ENCODE results near the gene DNAH2.

DNAH2 gene

DNA sequence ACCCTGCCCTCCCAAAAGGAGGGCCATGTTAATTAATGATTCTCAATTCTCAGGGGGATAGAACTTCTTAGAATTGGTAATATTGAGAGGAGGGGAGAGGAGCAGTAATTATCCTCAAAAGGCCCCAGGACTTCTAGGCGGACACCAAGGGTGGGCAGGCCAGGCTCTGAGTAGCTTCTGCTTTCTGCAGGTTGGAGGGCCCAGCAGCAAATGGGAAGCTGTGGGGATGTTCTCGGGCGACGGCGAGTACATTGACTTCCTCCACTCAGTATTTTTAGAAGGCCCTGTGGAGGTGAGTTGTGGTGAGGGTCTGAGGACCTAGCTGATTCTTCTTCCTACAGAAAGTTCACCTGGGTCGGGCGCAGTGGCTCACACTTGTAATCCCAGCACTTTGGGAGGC is 57.5 kb downstream of the DNAH2 start:
- WGBS, 2 experiments: 88 to 94% methylated on average over 7 of the region's 7 CpGs
- no peaks in the 10 kb centered on the region for H3K36me3 ChIP-seq (ENCODE audit: control insufficient read depth, insufficient read depth, low read length)
- H3K9me3 ChIP-seq (ENCODE audit: control insufficient read depth, low read length): no peaks in the 10 kb centered on the region
- H3K27me3 ChIP-seq (ENCODE audit: control insufficient read depth, insufficient read depth, low read length, poor library complexity, severe bottlenecking): no peaks in the 10 kb centered on the region
- no peak overlapping the region for H3K27ac ChIP-seq (ENCODE audit: insufficient read depth, low read depth, low read length, poor library complexity, severe bottlenecking)
- no peak overlapping the region for H3K4me3 ChIP-seq (ENCODE audit: insufficient read depth, low read depth, low read length)
- no peaks in the 10 kb centered on the region for H3K4me1 ChIP-seq (ENCODE audit: control insufficient read depth, insufficient read depth, low read length)

DNA sequence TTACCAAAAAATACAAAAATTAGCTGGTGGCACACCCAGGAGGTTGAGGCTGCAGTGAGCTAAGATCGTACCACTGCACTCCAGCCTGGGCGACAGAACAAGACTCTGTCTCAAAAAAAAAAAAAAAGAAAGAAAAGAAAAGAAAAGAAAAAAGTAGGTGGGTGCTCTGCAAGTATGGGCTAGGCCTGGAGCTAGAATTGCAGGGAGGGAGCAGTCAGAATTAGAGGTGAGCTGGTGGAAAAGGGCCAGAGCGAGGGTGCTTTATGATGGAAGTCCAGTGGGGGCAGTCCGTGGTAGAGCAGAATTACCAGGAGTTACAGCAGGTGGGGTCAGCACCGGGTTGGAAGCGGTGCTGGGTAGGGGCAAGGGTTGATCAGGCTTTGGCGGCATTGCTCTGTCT is 59.5 kb downstream of the DNAH2 start:
- Histone ChIP-seq H3K27ac (ENCODE audit: insufficient read depth, low read depth, low read length, poor library complexity, severe bottlenecking) (no peak overlapping the region), H3K9me3 (ENCODE audit: control insufficient read depth, low read length) (no peaks in the 10 kb centered on the region), H3K4me1 (ENCODE audit: control insufficient read depth, insufficient read depth, low read length) (no peaks in the 10 kb centered on the region), H3K4me3 (ENCODE audit: insufficient read depth, low read depth, low read length) (no peak overlapping the region), H3K27me3 (ENCODE audit: control insufficient read depth, insufficient read depth, low read length, poor library complexity, severe bottlenecking) (no peaks in the 10 kb centered on the region), H3K36me3 (ENCODE audit: control insufficient read depth, insufficient read depth, low read length) (no peaks in the 10 kb centered on the region)
- WGBS, 2 experiments: 83 to 85% methylated on average over 7 of the region's 7 CpGs

DNA sequence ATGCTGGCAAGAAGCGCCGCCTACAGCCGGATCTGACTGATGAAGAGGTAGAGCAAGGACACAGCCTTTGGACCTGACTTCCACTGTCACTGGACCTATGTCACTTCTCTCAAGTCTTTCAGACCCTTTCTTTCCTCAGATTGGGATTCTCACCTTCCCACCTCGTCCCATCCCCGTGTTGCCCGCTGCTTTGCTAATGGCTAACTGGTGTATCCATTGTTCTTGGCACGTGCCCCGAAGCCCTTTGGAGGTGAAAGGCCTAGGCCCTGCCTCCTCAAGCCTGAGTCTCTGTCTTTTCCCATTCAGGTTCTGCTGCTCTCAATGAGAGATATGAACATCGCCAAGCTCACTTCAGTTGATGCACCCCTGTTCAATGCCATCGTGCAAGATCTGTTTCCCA is 63.2 kb downstream of the DNAH2 start:
- Histone ChIP-seq H3K9me3 (ENCODE audit: control insufficient read depth, low read length) (no peaks in the 10 kb centered on the region), H3K27ac (ENCODE audit: insufficient read depth, low read depth, low read length, poor library complexity, severe bottlenecking) (no peak overlapping the region), H3K4me3 (ENCODE audit: insufficient read depth, low read depth, low read length) (no peak overlapping the region), H3K4me1 (ENCODE audit: control insufficient read depth, insufficient read depth, low read length) (no peaks in the 10 kb centered on the region), H3K27me3 (ENCODE audit: control insufficient read depth, insufficient read depth, low read length, poor library complexity, severe bottlenecking) (no peaks in the 10 kb centered on the region), H3K36me3 (ENCODE audit: control insufficient read depth, insufficient read depth, low read length) (no peaks in the 10 kb centered on the region)
- WGBS, 2 experiments: 90 to 91% methylated on average over 10 of the region's 10 CpGs

DNA sequence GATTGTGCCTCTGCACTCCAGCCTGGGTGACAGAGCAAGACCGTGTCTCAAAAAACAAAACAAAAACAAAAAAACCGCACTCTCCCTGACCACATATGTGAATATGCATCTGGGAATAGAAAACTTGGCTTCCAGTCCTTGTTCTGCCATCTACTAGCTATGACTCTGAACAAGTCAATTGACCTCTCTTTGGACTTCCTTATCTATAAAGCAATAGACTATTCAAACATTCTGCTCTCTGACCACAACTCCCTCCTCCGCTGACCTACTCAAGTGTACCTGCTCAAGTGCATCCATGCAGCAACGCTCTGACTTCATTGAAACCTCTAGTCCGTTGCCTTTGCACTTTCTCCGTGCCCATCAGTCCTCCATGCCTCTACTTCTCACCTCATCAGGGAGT is 63.9 kb downstream of the DNAH2 start:
- WGBS, 2 experiments: 88 to 91% methylated on average over 6 of the region's 6 CpGs

DNA sequence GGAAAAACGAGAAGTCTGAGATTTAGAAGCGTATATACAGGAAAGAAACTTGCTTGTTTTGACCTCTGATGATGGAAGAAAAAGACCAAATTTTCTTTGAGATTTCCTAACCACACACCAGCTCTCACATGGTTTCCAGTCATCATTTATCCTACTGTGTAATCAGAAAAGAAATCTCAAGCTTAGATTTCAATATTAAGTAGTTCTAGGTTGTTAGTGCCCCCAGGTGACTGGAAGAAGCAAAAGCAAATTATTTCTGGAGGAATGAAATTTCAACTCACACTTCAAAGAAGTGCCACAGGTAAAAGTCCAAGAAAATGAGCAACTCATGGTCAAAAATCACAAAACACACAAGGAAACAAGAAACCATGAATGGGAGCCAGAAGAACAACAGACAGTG is 64.7 kb downstream of the DNAH2 start:
- Histone ChIP-seq H3K27ac (ENCODE audit: insufficient read depth, low read depth, low read length, poor library complexity, severe bottlenecking) (no peak overlapping the region), H3K36me3 (ENCODE audit: control insufficient read depth, insufficient read depth, low read length) (no peaks in the 10 kb centered on the region), H3K4me1 (ENCODE audit: control insufficient read depth, insufficient read depth, low read length) (no peaks in the 10 kb centered on the region), H3K4me3 (ENCODE audit: insufficient read depth, low read depth, low read length) (no peak overlapping the region), H3K27me3 (ENCODE audit: control insufficient read depth, insufficient read depth, low read length, poor library complexity, severe bottlenecking) (no peaks in the 10 kb centered on the region), H3K9me3 (ENCODE audit: control insufficient read depth, low read length) (no peaks in the 10 kb centered on the region)
- WGBS, 2 experiments: 86 to 96% methylated on average over 2 of the region's 2 CpGs

More for the DNA sequence above, 63.9 kb downstream of the DNAH2 start:
- Histone ChIP-seq H3K9me3 (ENCODE audit: control insufficient read depth, low read length) (no peaks in the 10 kb centered on the region), H3K4me3 (ENCODE audit: insufficient read depth, low read depth, low read length) (no peak overlapping the region), H3K27me3 (ENCODE audit: control insufficient read depth, insufficient read depth, low read length, poor library complexity, severe bottlenecking) (no peaks in the 10 kb centered on the region), H3K36me3 (ENCODE audit: control insufficient read depth, insufficient read depth, low read length) (no peaks in the 10 kb centered on the region), H3K27ac (ENCODE audit: insufficient read depth, low read depth, low read length, poor library complexity, severe bottlenecking) (no peak overlapping the region), H3K4me1 (ENCODE audit: control insufficient read depth, insufficient read depth, low read length) (no peaks in the 10 kb centered on the region)

DNA sequence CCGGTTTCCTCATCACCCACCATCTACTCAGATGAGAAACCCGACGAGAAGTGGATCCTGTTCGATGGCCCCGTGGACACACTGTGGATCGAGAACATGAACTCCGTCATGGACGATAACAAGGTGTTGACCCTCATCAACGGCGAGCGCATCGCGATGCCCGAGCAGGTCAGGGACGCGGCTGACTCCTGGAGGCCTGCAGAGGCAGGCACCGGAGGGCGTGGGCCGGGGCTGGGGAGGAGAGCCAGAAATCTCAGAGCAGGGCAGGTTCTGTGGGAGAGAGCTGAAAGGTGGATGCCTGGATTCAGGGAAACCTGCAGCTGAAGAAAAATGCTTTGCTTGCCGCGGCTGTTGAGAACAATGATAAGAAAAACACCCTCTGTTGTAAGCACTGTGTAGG is 69.3 kb downstream of the DNAH2 start:
- H3K4me1 ChIP-seq (ENCODE audit: control insufficient read depth, insufficient read depth, low read length): no peaks in the 10 kb centered on the region
- no peaks in the 10 kb centered on the region for H3K27me3 ChIP-seq (ENCODE audit: control insufficient read depth, insufficient read depth, low read length, poor library complexity, severe bottlenecking)
- H3K27ac ChIP-seq (ENCODE audit: insufficient read depth, low read depth, low read length, poor library complexity, severe bottlenecking): no peak overlapping the region
- H3K9me3 ChIP-seq (ENCODE audit: control insufficient read depth, low read length): no peaks in the 10 kb centered on the region
- H3K4me3 ChIP-seq (ENCODE audit: insufficient read depth, low read depth, low read length): no peak overlapping the region
- 92 to 94% methylated on average over 21 of the region's 21 CpGs for WGBS, 2 experiments
- H3K36me3 ChIP-seq (ENCODE audit: control insufficient read depth, insufficient read depth, low read length): no peaks in the 10 kb centered on the region

DNA sequence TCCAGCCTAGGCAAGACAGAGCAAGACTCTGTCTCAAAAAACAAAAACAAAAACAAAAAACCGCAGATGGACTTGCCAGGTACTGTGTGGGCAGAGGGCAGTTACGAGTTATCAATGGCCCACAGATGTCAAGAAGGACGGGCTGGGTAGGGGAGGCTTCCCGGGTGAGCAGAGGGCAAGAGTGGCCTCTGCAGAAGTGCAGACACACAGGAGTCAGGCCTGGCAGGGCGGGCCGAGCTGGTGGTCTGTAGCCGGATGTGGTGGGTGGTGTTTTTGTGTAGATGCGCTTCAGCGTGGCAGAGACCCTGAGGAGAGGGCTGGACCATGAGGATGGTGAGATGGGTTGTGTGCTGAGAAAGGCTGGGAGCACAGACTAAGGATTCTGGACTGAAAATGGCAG is 71.6 kb downstream of the DNAH2 start:
- WGBS, 2 experiments: 75 to 77% methylated on average over 9 of the region's 9 CpGs
- Histone ChIP-seq H3K9me3 (ENCODE audit: control insufficient read depth, low read length) (no peaks in the 10 kb centered on the region), H3K4me3 (ENCODE audit: insufficient read depth, low read depth, low read length) (no peak overlapping the region), H3K27ac (ENCODE audit: insufficient read depth, low read depth, low read length, poor library complexity, severe bottlenecking) (no peak overlapping the region), H3K36me3 (ENCODE audit: control insufficient read depth, insufficient read depth, low read length) (no peaks in the 10 kb centered on the region), H3K4me1 (ENCODE audit: control insufficient read depth, insufficient read depth, low read length) (no peaks in the 10 kb centered on the region), H3K27me3 (ENCODE audit: control insufficient read depth, insufficient read depth, low read length, poor library complexity, severe bottlenecking) (no peaks in the 10 kb centered on the region)

DNA sequence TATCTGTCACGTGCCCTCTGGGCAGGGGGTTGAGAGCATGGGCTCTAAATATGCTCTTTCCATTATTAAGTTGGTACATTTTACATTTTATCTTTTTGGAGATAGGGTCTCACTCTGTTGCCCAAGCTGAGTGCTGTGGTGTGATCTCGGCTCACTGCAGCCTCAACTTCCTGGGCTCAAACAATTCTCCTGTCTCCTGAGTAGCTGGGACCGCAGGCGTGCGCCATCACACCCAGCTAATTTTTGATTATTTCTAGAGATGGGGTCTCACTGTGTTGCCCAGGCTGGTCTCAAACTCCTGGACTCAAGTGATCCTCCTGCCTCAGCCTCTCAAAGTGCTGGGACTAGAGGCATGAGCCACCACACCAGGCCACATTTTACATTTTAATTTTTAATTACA is 72.6 kb downstream of the DNAH2 start:
- 83 to 95% methylated on average over 5 of the region's 5 CpGs for WGBS, 2 experiments
- Histone ChIP-seq H3K36me3 (ENCODE audit: control insufficient read depth, insufficient read depth, low read length) (no peaks in the 10 kb centered on the region), H3K27me3 (ENCODE audit: control insufficient read depth, insufficient read depth, low read length, poor library complexity, severe bottlenecking) (no peaks in the 10 kb centered on the region), H3K4me1 (ENCODE audit: control insufficient read depth, insufficient read depth, low read length) (no peaks in the 10 kb centered on the region), H3K9me3 (ENCODE audit: control insufficient read depth, low read length) (no peaks in the 10 kb centered on the region), H3K4me3 (ENCODE audit: insufficient read depth, low read depth, low read length) (no peak overlapping the region), H3K27ac (ENCODE audit: insufficient read depth, low read depth, low read length, poor library complexity, severe bottlenecking) (no peak overlapping the region)

DNA sequence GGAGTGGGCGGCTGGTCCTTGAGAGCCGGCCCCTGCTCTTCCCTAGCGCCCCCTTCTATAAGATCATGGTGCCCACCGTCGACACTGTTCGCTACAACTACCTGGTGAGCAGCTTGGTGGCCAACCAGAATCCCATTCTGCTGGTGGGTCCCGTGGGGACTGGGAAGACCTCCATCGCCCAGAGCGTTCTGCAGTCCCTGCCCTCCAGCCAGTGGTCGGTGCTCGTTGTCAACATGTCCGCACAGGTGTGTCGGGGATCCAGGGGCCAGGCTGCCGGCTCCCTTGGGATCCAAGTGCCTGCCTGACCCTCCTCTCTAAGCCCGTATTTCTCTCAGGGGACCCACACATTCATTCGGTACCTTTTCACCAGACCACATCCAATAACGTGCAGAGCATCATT is 75.1 kb downstream of the DNAH2 start:
- WGBS, 2 experiments: 94 to 95% methylated on average over 17 of the region's 17 CpGs
- H3K4me1 ChIP-seq (ENCODE audit: control insufficient read depth, insufficient read depth, low read length): no peaks in the 10 kb centered on the region
- H3K27ac ChIP-seq (ENCODE audit: insufficient read depth, low read depth, low read length, poor library complexity, severe bottlenecking): no peak overlapping the region
- H3K9me3 ChIP-seq (ENCODE audit: control insufficient read depth, low read length): no peaks in the 10 kb centered on the region
- no peaks in the 10 kb centered on the region for H3K27me3 ChIP-seq (ENCODE audit: control insufficient read depth, insufficient read depth, low read length, poor library complexity, severe bottlenecking)
- H3K36me3 ChIP-seq (ENCODE audit: control insufficient read depth, insufficient read depth, low read length): no peaks in the 10 kb centered on the region
- no peak overlapping the region for H3K4me3 ChIP-seq (ENCODE audit: insufficient read depth, low read depth, low read length)

DNA sequence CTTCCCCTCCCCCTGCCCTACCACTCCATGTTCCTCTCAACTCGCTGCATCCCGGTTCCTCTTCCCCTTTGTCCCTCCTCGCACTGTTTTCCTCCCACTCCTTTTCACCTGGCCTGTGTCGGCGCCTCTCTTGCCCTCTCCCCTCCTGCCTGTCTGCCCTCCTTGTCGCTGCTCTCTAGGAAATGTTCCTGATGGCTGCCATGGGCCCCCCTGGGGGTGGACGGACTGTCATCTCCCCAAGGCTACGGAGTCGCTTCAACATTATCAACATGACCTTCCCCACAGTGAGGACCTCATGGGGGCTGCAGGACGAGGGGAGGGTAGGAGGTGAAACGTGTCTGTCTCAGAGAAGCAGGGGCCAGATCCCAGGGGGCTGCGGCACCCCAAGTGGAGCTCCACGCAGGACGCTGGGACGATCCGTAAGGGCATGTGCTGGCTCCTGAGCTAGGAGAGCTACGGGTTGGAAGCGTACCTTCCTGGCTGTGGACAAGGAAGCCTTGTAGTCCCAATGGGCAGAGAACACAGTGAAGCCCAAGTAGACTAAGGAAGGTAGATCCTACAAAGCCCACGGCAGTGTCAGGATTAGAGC is 76.6 kb downstream of the DNAH2 start:
- no peaks in the 10 kb centered on the region for H3K36me3 ChIP-seq (ENCODE audit: control insufficient read depth, insufficient read depth, low read length)
- H3K4me3 ChIP-seq (ENCODE audit: insufficient read depth, low read depth, low read length): no peak overlapping the region
- WGBS, 2 experiments: 70 to 71% methylated on average over 19 of the region's 19 CpGs
- no peaks in the 10 kb centered on the region for H3K4me1 ChIP-seq (ENCODE audit: control insufficient read depth, insufficient read depth, low read length)
- H3K27me3 ChIP-seq (ENCODE audit: control insufficient read depth, insufficient read depth, low read length, poor library complexity, severe bottlenecking): no peaks in the 10 kb centered on the region
- H3K27ac ChIP-seq (ENCODE audit: insufficient read depth, low read depth, low read length, poor library complexity, severe bottlenecking): no peak overlapping the region
- no peaks in the 10 kb centered on the region for H3K9me3 ChIP-seq (ENCODE audit: control insufficient read depth, low read length)

DNA sequence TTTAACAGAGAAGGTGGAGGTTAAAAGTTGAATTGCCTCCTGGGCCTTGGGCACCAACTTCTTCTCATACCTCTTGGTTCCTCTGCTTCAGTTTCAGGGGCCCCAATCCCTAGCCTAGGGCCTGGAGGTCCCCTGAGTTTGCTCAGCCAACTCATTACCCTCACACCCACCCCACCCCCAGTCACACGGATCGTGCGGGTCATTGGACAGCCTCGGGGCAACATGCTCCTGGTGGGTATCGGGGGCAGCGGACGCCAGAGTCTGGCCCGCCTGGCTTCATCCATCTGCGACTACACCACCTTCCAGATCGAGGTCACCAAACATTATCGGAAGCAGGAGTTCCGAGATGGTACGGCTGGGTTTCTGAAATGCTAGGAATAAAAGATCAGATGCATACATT is 80.4 kb downstream of the DNAH2 start:
- H3K4me1 ChIP-seq (ENCODE audit: control insufficient read depth, insufficient read depth, low read length): no peaks in the 10 kb centered on the region
- H3K27me3 ChIP-seq (ENCODE audit: control insufficient read depth, insufficient read depth, low read length, poor library complexity, severe bottlenecking): no peaks in the 10 kb centered on the region
- no peaks in the 10 kb centered on the region for H3K9me3 ChIP-seq (ENCODE audit: control insufficient read depth, low read length)
- WGBS, 2 experiments: 92 to 94% methylated on average over 13 of the region's 13 CpGs
- no peak overlapping the region for H3K4me3 ChIP-seq (ENCODE audit: insufficient read depth, low read depth, low read length)
- no peak overlapping the region for H3K27ac ChIP-seq (ENCODE audit: insufficient read depth, low read depth, low read length, poor library complexity, severe bottlenecking)
- H3K36me3 ChIP-seq (ENCODE audit: control insufficient read depth, insufficient read depth, low read length): no peaks in the 10 kb centered on the region

Data from ectodermal cell (in vitro differentiated cells).